HG03439 (cell line): Measurements from ENCODE around the gene PDZD2.
"Not testable (repeated sequence)": the region's sequence is repeated elsewhere in the genome, so short reads cannot be mapped to it uniquely, and the experiment has no call there.

Experiments
- ATAC-seq: cut with Tn5 transposase; IDR thresholded peaks from one replicate; pipeline ENCODE4 v1.9.1; 2021; ENCODE audit warnings: mild to moderate bottlenecking, moderate library complexity; ENCODE audit not compliant: unreplicated experiment

The PDZD2 gene

DNA sequence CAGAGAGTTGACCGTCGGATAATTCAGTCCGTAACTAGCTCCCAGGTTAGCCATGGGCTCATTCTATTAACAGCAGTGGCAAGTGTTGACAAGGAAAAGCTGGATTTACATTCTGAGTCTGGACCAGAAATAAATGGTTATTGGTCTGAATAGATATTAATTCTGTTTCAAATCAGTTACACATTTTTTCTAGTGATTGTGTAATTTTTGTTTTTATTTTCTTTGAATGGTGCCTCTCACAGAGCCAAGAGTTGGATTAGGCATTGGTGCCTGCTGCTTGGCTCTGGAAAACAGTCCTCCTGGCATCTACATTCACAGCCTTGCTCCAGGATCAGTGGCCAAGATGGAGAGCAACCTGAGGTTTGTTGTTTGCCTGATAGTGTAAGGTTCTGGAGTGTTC is 420.1 kb downstream of the PDZD2 start:
- ATAC-seq, result no peak

DNA sequence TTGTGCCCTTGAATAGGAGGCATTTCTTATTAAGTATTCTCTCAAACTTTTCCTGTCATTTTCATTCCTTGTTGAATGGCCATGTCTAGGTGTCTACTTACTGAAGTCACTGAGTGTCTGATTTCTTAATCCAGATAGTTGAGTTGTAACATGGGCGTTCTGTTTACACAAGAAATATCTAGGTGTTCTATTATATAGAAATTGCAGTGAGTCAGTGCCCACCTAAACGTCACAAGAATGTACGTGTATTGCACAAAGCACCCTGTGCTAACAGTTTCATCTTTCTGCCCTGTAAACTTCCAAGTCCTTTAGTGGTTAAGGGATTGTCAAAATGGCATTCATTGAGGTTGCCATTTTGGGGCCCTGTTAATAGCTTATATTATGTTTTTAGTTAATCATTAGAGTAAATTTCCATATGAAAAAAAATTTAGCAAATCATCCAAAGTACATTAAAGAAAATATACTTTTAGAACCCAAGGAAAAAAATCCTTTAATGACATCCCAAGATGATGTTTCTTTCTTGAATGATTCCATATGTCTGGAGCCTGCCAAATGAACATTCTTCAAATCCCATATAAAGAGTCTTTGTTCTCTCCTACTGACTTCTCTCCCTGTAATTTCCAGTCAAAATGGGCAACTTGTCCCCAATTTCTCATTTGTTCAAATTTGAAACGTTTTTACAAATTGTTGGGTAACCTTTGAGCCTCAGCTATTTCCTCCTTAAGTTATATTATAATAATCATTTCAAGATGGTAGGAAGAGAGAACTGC is 421.0 kb downstream of the PDZD2 start:
- no peak for ATAC-seq

GRCh38 chr5:32061236-32061635 is 422.3 kb downstream of the PDZD2 start:
- ATAC-seq, result no peak

GRCh38 chr5:32066448-32066847 is 427.5 kb downstream of the PDZD2 start:
- no peak for ATAC-seq

DNA sequence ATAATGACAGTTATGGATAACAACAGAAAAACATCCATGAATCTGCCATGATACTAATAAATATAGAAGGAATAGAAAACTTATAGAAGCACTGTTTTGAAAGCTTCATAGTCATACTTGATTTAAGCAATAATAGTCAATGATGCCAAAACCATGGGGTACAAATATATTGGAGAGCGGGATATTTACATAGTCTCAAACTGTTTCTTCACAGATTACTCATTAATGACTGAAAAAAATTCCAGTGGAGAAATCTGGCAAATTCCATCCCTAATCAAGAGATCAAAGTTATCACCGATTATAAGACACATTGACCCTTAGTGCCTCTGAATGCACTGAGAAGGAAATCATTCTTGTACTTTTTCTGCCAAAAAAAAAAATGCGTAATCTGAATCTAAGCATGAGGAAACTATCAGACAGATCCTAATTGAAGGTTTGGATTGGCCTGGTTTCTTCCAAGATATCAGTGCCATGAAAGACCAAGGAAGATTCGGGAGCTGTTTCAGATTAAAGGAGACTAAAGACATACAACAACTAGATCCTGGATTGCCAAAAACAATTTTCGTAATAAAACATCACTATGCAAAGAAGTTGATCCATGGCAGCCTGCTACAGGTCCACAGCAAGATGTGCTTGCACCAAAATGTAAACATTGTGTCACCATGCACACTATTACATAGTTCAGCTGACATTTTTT is 429.0 kb downstream of the PDZD2 start:
- no peak for ATAC-seq

GRCh38 chr5:32068561-32068960 is 429.6 kb downstream of the PDZD2 start:
- no peak for ATAC-seq

DNA sequence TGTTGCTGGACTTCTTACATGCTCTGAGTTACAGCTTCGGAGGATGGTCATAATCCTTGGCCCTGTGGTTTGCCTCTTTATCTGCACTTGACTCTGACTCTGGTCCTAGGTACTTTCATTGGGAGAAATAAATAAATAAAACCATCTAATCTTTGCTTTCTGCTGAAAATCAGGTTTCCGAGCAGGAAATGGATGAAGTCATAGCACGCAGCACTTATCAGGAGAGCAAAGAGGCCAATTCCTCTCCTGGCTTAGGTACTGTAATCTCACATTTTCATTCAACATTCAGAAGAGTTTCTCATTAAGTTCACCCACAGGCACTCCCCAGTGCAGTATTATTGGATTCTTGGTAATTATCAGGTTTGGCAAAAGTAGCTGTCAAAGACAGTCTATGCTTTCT is 430.5 kb downstream of the PDZD2 start:
- ATAC-seq, result no peak

DNA sequence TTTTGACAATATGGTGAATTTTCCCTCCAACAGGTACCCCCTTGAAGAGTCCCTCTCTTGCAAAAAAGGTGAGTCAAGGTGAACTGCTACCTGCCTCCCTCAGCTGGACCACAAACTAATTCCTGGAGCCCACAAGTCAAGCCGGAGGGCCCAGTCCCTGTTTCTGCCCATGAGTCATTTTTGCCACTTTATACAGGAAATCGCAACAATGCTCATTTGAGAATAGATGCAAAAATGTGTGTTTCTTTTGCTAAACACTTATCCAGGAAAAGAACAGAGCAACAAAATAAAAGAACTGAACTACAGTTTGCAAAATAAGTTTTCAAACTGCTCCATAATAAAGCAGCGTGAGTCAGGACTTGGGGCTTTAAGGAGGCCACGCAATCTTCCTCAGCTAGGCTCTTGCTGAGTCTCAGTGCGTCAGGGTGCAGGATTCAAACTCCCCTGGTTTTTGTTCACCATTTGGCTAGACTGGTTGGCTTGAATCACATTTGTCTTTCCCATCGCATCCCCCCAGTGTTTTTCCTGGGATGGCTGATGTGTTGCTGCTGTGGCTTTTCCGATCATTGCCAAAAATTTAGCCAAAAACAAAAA is 432.5 kb downstream of the PDZD2 start:
- ATAC-seq, result no peak

- ATAC-seq, result no peak
Measured at GRCh38 chr5:32072054-32072453, 433.1 kb downstream of the PDZD2 start.

DNA sequence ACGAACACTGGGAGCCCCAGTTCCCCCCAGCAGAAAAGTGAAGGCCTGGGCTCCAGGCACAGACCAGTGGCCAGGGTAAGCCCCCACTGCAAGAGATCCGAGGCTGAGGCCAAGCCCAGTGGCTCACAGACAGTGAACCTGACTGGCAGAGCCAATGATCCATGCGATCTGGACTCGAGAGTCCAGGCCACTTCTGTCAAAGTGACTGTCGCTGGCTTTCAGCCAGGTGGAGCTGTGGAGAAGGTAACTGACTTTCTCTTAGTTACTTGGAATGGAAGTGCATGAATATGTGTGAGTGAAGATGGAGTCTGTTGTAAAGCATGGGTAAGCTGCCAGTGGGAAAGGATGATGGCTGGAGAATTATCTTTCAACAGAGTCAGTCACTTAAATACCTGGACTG is 435.5 kb downstream of the PDZD2 start:
- ATAC-seq, result no peak

GRCh38 chr5:32076699-32077695 is 438.1 kb downstream of the PDZD2 start:
- no peak for ATAC-seq

GRCh38 chr5:32078855-32079254 is 439.9 kb downstream of the PDZD2 start:
- not testable (repeated sequence) for ATAC-seq

GRCh38 chr5:32080565-32080964 is 441.6 kb downstream of the PDZD2 start:
- not testable (repeated sequence) for ATAC-seq

GRCh38 chr5:32082701-32083100 is 443.8 kb downstream of the PDZD2 start:
- no peak for ATAC-seq

GRCh38 chr5:32083981-32084430 is 445.1 kb downstream of the PDZD2 start:
- no peak for ATAC-seq

DNA sequence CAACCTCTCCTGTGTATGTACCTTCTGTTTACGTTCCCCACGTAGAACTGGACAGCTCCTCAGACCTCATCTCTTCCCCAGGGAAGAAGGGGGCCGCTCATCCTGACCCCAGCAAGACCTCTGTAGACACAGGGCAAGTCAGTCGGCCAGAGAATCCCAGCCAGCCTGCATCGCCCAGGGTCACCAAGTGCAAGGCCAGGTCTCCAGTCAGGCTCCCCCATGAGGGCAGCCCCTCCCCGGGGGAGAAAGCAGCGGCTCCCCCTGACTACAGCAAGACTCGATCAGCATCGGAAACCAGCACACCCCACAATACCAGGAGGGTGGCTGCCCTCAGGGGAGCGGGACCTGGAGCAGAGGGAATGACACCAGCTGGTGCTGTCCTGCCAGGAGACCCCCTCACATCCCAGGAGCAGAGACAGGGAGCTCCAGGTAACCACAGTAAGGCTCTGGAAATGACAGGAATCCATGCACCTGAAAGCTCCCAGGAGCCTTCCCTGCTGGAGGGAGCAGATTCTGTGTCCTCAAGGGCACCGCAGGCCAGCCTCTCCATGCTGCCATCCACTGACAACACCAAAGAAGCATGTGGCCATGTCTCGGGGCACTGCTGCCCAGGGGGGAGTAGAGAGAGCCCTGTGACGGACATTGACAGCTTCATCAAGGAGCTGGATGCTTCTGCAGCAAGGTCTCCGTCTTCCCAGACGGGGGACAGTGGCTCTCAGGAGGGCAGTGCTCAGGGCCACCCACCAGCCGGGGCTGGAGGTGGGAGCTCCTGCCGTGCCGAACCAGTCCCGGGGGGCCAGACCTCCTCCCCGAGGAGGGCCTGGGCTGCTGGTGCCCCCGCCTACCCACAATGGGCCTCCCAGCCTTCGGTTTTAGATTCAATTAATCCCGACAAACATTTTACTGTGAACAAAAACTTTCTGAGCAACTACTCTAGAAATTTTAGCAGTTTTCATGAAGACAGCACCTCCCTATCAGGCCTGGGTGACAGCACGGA is 448.5 kb downstream of the PDZD2 start:
- no peak for ATAC-seq

DNA sequence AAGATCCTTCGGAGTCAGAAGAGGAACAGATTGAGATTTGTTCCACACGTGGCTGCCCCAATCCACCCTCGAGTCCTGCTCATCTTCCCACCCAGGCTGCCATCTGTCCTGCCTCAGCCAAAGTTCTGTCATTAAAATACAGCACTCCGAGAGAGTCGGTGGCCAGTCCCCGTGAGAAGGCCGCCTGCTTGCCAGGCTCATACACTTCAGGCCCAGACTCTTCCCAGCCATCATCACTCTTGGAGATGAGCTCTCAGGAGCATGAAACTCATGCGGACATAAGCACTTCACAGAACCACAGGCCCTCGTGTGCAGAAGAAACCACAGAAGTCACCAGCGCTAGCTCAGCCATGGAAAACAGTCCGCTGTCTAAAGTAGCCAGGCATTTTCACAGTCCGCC is 449.3 kb downstream of the PDZD2 start:
- ATAC-seq, result no peak

GRCh38 chr5:32089146-32090000 is 450.4 kb downstream of the PDZD2 start:
- ATAC-seq, result no peak
